C1 segment of cervical spinal cord (tissue), 14 donors: ENCODE results near the gene OR8S1.
A peak's percentile ranks its signal among the peaks of the same experiment; 100 is the strongest.

Source experiments
- DNase-seq, 14 donors: peaks; one replicate each; lab custom pipeline; 2025; lab: John Stamatoyannopoulos, UW

OR8S1 gene

GRCh38 chr12:48556631-48557030 is 31.2 kb downstream of the OR8S1 start:
- DNase-seq: no peak

- DNase-seq: no peak
Measured at GRCh38 chr12:48557919-48558318, 32.5 kb downstream of the OR8S1 start.

GRCh38 chr12:48567731-48568130 is 42.3 kb downstream of the OR8S1 start:
- no peak for DNase-seq

GRCh38 chr12:48569946-48570345 is 44.5 kb downstream of the OR8S1 start, which contains the start of gene LALBA:
Gene LALBA, minus strand, starts transcription at chr12:48570046. Its CDS starts 26 bp downstream, at chr12:48570020.
- DNase-seq: no peak

- peak in 3 of 14 donors; percentile 2 to 8 (median 4) for DNase-seq
Measured at GRCh38 chr12:48572326-48572725, 46.9 kb downstream of the OR8S1 start.
